Right cardiac atrium (tissue), 5 donors: ENCODE data around the gene FHL2. TPM values are rescaled to one million over a fixed set of nuclear protein-coding genes. Genes with fewer than 3 reads are reported as not detected.

ENCODE experiments used
- ATAC-seq, 2 donors: fragments of 200-7000 bp; cut with Tn5 transposase; one replicate each; pipeline versions ENCODE4 v1.8.0 to v1.9.1; 2020; ENCODE audit warnings: moderate library complexity in 2 of 2, mild to moderate bottlenecking in 1 of 2
- DNase-seq, 3 donors: peaks; one replicate each; pipeline ENCODE4 v3.0.0-alpha.2; 2020
- H3K27ac ChIP-seq: one replicate; pipeline ENCODE4 v1.5.1; 2013; ENCODE audit warnings: mild to moderate bottlenecking, low read length, control low read depth, moderate library complexity
- H3K27me3 ChIP-seq: one replicate; pipeline ENCODE4 v1.6.1; 2013; ENCODE audit not compliant: control insufficient read depth, insufficient read depth
- H3K4me1 ChIP-seq: one replicate; pipeline ENCODE4 v1.6.1; 2013; ENCODE audit warnings: low read length; ENCODE audit not compliant: control insufficient read depth, insufficient read depth
- H3K4me3 ChIP-seq: one replicate; pipeline ENCODE4 v1.5.1; 2013; ENCODE audit warnings: low read length, control low read depth
- H3K9me3 ChIP-seq: one replicate; pipeline ENCODE4 v1.6.1; 2013; ENCODE audit warnings: low read length; ENCODE audit not compliant: control insufficient read depth
- WGBS: extraction: QIAGEN DNeasy Blood & Tissue Kit; methylation state at CpG from one replicate; pipeline ENCODE4 v1.1.7; 2013; 5-methylcytosine and 5-hydroxymethylcytosine counted together
- intact Hi-C, 4 donors: fragments of 100-400 bp; cut with DNase I; formaldehyde crosslinking; loops; one replicate each; pipeline versions ENCODE4 v1.11.0 to v1.14.0; 2022 to 2023
- long read RNA-seq, 4 donors: library from polyadenylated mRNA; unstranded; transcript quantifications; one replicate each; pipeline ENCODE4 v2.0.0, GENCODE V29; 2020 to 2021
- polyA plus RNA-seq: library from polyadenylated mRNA; stranded (reverse); fragments of 200-250 nt; gene quantifications from one replicate; pipeline ENCODE4 v1.2.3, GENCODE V29; 2013
- total RNA-seq, 4 donors: library from RNA; stranded (reverse); fragmentation: NEBNext Ultra II Directional; extraction: Animal tissue kit (Norgen Biotek cat#: 25700); gene quantifications; one replicate each; pipeline ENCODE4 v1.2.1, GENCODE V29; 2021
- donor health status: healthy with polysubstance abuse.
- donor health status: DM: no; HTN: yes; CAD: no.
- donor health status: DM: no; HTN: no; CAD: no.
- donor health status: DM: no; HTN: yes; CAD: no; lungs with severe emphysema.
- donor health status: DM: yes; HTN: yes; CAD: no.

FHL2 gene, protein sequence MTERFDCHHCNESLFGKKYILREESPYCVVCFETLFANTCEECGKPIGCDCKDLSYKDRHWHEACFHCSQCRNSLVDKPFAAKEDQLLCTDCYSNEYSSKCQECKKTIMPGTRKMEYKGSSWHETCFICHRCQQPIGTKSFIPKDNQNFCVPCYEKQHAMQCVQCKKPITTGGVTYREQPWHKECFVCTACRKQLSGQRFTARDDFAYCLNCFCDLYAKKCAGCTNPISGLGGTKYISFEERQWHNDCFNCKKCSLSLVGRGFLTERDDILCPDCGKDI
- total RNA-seq = 100 to 1,000 TPM; 423 to 631 (median 511) TPM
- 410 TPM for polyA plus RNA-seq
- long read RNA-seq, donor 1, transcript FHL2-205 (6 exons, 1,531 nt) = minor isoform, 33 of 610 reads
- long read RNA-seq, donor 1, transcript FHL2-202 (7 exons, 1,769 nt) = minor isoform, 15 of 610 reads
- long read RNA-seq, donor 1, transcript FHL2-204 (6 exons, 1,426 nt) = major isoform, 423 of 610 reads
- long read RNA-seq, donor 1, transcript FHL2-206 (6 exons, 1,367 nt) = minor isoform, 18 of 610 reads
- long read RNA-seq, donor 1, partial matches to known transcripts = 64 of 610 reads
- long read RNA-seq, donor 1, other reads (novel, unspliced or antisense) = 52 of 610 reads
- long read RNA-seq, donor 2, transcript FHL2-201 (7 exons, 1,462 nt) = minor isoform, 6 of 290 reads
- long read RNA-seq, donor 2, transcript FHL2-206 (6 exons, 1,367 nt) = minor isoform, 5 of 290 reads
- long read RNA-seq, donor 2, transcript FHL2-205 (6 exons, 1,531 nt) = minor isoform, 22 of 290 reads
- long read RNA-seq, donor 2, transcript FHL2-204 (6 exons, 1,426 nt) = major isoform, 212 of 290 reads
- long read RNA-seq, donor 2, partial matches to known transcripts = 21 of 290 reads
- long read RNA-seq, donor 2, other reads (novel, unspliced or antisense) = 20 of 290 reads
- long read RNA-seq, donor 3, full-length matches to known transcripts = 1,725 of 1,984 reads
- long read RNA-seq, donor 3, partial matches to known transcripts = 59 of 1,984 reads
- long read RNA-seq, donor 3, other reads (novel, unspliced or antisense) = 200 of 1,984 reads
- long read RNA-seq, donor 4, transcript FHL2-204 (6 exons, 1,426 nt) = major isoform, 328 of 443 reads
- long read RNA-seq, donor 4, transcript FHL2-205 (6 exons, 1,531 nt) = minor isoform, 28 of 443 reads
- long read RNA-seq, donor 4, transcript FHL2-202 (7 exons, 1,769 nt) = minor isoform, 13 of 443 reads
- long read RNA-seq, donor 4, transcript FHL2-206 (6 exons, 1,367 nt) = minor isoform, 16 of 443 reads
- long read RNA-seq, donor 4, partial matches to known transcripts = 23 of 443 reads
- long read RNA-seq, donor 4, other reads (novel, unspliced or antisense) = 27 of 443 reads

- WGBS = 1% methylated on average over 74 of the region's 74 CpGs
- Histone ChIP-seq H3K4me3 (peak within 1 kb of the TSS; percentile 85), H3K27me3 (no peaks in the 10 kb centered on the region), H3K27ac (peak within 1 kb of the TSS; percentile 86), H3K4me1 (peaks cover 11% of the 10 kb centered on the region), H3K9me3 (no peaks in the 10 kb centered on the region)
- ATAC-seq (peak; percentile 90 to 91), DNase-seq (peak; percentile 74 to 88 (median 86))
- intact Hi-C loops = no loop called here
Observed at GRCh38 chr2:105398336-105399206, at the start of gene FHL2. Gene FHL2, minus strand, starts transcription at chr2:105399051. Its CDS starts 12,535 bp downstream, at chr2:105386516.

DNA sequence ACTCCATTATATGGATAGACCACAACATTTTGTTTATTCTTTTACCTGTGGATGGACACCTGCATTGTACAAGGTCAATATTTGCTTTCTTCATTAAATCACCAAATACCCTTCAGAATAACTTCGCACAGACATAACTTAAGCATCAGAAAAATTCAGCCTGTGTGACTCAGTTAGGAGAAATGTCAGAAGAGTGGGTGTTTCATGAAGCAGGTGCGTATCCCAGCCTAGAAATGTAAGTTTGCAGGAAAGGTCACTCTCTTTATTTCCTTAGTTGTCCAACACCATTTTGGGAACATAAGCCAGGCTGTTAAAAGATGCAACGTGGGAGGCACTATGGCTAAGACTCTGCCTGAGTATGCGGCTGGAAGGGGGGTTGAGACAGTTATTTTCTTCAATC lies 48.6 kb upstream of the FHL2 start:
- no peak overlapping the region for H3K27ac ChIP-seq
- no peak overlapping the region for H3K4me3 ChIP-seq
- DNase-seq (no peak), ATAC-seq (no peak)
- H3K4me1 ChIP-seq = no peaks in the 10 kb centered on the region
- no peaks in the 10 kb centered on the region for H3K27me3 ChIP-seq
- intact Hi-C loops = no loop called here
- no peaks in the 10 kb centered on the region for H3K9me3 ChIP-seq
- WGBS = 89% methylated on average over 4 of the region's 4 CpGs

DNA sequence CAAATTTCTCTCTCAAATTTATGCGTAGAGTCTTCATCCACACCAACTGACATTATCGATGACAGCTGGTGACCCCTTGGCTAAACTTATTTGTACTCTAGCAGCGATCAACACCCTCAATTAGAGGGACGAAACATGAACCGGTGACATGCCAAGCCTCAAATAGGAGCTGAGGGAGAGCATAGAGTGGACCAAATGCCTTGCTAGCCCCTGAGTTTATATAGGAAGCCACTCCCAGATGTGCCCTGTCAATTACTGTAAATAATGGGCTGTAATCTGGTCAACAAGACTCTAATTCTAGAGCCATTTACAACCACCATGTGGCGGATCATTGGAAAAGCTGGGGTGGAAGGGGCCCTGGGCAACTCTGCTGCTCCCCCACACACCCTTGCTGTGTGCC lies 47.6 kb upstream of the FHL2 start:
- no peak for ATAC-seq
- Histone ChIP-seq H3K27ac (no peak overlapping the region), H3K4me1 (no peaks in the 10 kb centered on the region), H3K4me3 (no peak overlapping the region), H3K27me3 (no peaks in the 10 kb centered on the region), H3K9me3 (no peaks in the 10 kb centered on the region)
- 93% methylated on average over 6 of the region's 6 CpGs for WGBS
- intact Hi-C loops = no loop called here
- DNase-seq = no peak

- ATAC-seq = no peak
- Histone ChIP-seq H3K4me1 (no peaks in the 10 kb centered on the region), H3K27me3 (no peaks in the 10 kb centered on the region), H3K9me3 (no peaks in the 10 kb centered on the region), H3K4me3 (no peak overlapping the region), H3K27ac (no peak overlapping the region)
- no peak for DNase-seq
- intact Hi-C loops = no loop called here
- 91% methylated on average over 9 of the region's 9 CpGs for WGBS
Observed at GRCh38 chr2:105445976-105446375, 47.1 kb upstream of the FHL2 start.

GRCh38 chr2:105445498-105445897 lies 46.6 kb upstream of the FHL2 start:
- DNase-seq (no peak), ATAC-seq (no peak)
- no peaks in the 10 kb centered on the region for H3K9me3 ChIP-seq
- 86% methylated on average over 5 of the region's 5 CpGs for WGBS
- no peaks in the 10 kb centered on the region for H3K27me3 ChIP-seq
- no peak overlapping the region for H3K4me3 ChIP-seq
- H3K4me1 ChIP-seq = no peaks in the 10 kb centered on the region
- intact Hi-C loops = no loop called here
- H3K27ac ChIP-seq = no peak overlapping the region

- intact Hi-C loops = loop anchor here in 2 of 4 donors (5.0 kb wide), 1 partner anchor 43 kb away; no protein-coding TSS in a partner anchor
- ATAC-seq = no peak
- Histone ChIP-seq H3K4me3 (no peak overlapping the region), H3K9me3 (no peaks in the 10 kb centered on the region), H3K27ac (no peak overlapping the region), H3K27me3 (no peaks in the 10 kb centered on the region), H3K4me1 (no peaks in the 10 kb centered on the region)
- DNase-seq = no peak
- WGBS = 76% methylated on average over 10 of the region's 10 CpGs
Observed at GRCh38 chr2:105443617-105444598, 45.1 kb upstream of the FHL2 start.

DNA sequence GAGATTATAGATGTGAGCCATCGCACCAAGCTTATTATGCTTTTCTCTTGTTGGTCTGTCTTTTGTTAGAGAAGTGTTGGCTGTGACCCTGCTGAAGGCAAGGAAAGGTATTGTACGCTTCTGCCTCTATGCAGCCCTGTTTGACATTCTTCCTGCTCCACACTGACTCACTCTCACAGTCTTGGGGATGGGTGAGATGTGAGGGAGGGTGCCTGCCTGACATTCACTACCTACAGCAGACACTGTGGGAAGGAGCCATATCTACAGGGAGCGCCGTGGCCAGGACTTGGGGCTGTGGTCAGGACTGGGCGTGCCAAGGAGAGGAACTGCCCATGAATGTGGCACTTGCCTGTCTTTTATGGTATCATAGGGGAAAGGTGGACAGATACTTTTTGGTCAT lies 43.9 kb upstream of the FHL2 start:
- no peaks in the 10 kb centered on the region for H3K27me3 ChIP-seq
- intact Hi-C loops = loop anchor here in 2 of 4 donors (5.0 kb wide), 1 partner anchor 45 kb away; no protein-coding TSS in a partner anchor

DNA sequence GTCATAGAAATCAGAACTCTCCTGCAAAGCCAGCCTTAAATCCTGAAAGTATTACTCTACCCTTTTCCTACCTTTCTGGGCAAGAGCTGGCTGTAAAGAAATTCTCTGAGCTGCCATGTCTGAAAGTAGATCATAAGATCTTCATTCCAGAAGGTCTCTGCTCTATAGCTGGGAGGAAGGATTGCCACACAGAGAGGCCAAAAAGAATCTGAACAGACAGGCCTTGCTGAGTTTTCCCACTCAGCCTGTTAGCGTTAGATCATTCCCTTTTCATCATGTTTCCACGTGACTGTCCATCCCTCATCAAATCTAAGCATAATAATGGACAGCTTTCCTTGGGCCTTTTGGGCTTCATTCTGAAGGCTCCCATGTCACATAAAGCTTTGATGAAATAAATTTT lies 43.2 kb upstream of the FHL2 start:
- no peaks in the 10 kb centered on the region for H3K27me3 ChIP-seq
- no peak for ATAC-seq
- no peaks in the 10 kb centered on the region for H3K9me3 ChIP-seq
- WGBS = 96% methylated on average over 2 of the region's 2 CpGs
- H3K4me1 ChIP-seq = no peaks in the 10 kb centered on the region
- H3K27ac ChIP-seq = no peak overlapping the region
- no peak for DNase-seq
- H3K4me3 ChIP-seq = no peak overlapping the region
- intact Hi-C loops = loop anchor here in 2 of 4 donors (5.0 kb wide), 1 partner anchor 45 kb away; no protein-coding TSS in a partner anchor

More for the DNA sequence above, 43.9 kb upstream of the FHL2 start:
- Histone ChIP-seq H3K4me3 (no peak overlapping the region), H3K9me3 (no peaks in the 10 kb centered on the region), H3K4me1 (no peaks in the 10 kb centered on the region), H3K27ac (no peak overlapping the region)
- WGBS = 96% methylated on average over 5 of the region's 5 CpGs
- ATAC-seq (no peak), DNase-seq (no peak)

DNA sequence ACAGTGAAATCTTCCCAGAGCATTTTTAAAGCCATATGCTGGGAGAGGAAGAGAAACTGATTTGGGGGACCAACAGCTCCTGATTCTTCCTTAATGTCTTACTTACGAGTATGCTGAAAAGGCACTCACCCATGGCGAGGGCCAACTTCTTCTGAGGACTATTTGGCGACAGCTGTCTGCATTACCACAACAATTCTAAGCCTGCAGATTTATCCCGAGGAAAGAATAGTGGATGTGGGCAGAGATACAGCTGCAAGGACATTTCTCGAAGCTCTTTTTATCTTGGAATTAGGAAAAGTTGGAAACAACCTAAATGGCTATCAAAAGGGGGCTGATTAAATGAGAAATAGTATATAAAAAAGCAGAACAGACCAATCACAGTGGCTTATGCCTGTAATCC lies 40.3 kb upstream of the FHL2 start:
- no peaks in the 10 kb centered on the region for H3K9me3 ChIP-seq
- H3K4me3 ChIP-seq = no peak overlapping the region
- H3K4me1 ChIP-seq = no peaks in the 10 kb centered on the region
- DNase-seq (no peak), ATAC-seq (no peak)
- intact Hi-C loops = loop anchor here in 1 of 4 donors (10.0 kb wide), 1 partner anchor 54 kb away; no protein-coding TSS in a partner anchor
- 49% methylated on average over 5 of the region's 5 CpGs for WGBS
- H3K27ac ChIP-seq = peak overlapping the region; percentile 30
- H3K27me3 ChIP-seq = no peaks in the 10 kb centered on the region
